GM10266 (cell line): ENCODE results near the gene DYNLRB1.
"Not testable (repeated sequence)": the region's sequence is repeated elsewhere in the genome, so short reads cannot be mapped to it uniquely, and the experiment has no call there.

Experiments used
- DNase-seq: peaks from one replicate; pipeline ENCODE4 v3.0.0; 2012; ENCODE audit errors: extremely low spot score
- CTCF ChIP-seq: IDR thresholded peaks from 2 replicates; pipeline ENCODE4 v1.5.1; 2012; ENCODE audit warnings: mild to moderate bottlenecking, low read depth; ENCODE audit not compliant: control insufficient read depth, insufficient read depth; ENCODE audit errors: missing control alignments

DYNLRB1 gene

GRCh38 chr20:34514897-34515483 is 1.2 kb upstream of the DYNLRB1 start:
- no peak for DNase-seq
- TF ChIP-seq CTCF = no peak

DNA sequence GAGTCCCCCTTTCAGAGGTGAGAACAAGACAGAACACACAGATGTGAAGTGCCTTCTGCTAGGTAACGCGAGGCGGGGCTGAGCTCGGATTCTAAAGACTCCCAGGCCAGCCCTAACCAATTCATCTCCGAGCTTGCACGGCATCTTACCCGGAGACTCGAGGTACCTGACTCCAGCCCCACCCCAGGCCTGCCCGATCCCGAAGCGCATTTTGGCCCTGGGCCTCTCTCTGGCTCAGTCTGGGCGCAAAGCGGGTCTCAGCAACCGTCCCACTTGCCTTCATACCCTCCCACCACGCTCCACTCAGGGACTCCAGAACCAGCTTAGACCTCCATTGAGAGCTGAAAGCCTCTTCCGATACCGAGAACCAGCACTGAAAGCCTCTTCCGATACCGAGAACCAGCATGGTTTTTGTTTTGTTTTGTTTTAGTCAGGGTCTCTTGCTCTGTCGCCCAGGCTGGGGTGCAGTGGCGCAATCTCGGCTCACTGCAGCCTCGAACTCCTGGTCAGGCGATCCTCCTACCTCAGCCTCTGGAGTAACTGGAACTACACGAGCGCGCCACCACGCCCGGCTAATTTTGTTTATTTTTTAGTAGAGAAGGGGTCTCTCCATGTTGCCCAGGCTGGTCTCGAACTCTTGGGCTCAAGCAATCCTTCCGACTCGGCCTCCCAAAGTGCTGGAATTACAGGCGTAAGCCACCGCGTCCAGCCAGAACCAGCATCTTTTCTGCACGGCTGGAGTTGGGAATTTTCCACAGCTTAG is 557 bp upstream of the DYNLRB1 start:
- DNase-seq = peak; percentile 78
- TF ChIP-seq CTCF = no peak

- DNase-seq = no peak
- TF ChIP-seq CTCF = no peak
These were observed 888 bp downstream of the DYNLRB1 start for GRCh38 chr20:34517114-34517505.

- DNase-seq = not testable (repeated sequence)
These were observed 2.6 kb downstream of the DYNLRB1 start for GRCh38 chr20:34518863-34519262.

GRCh38 chr20:34519841-34520240 is 3.6 kb downstream of the DYNLRB1 start:
- DNase-seq = not testable (repeated sequence)

DNA sequence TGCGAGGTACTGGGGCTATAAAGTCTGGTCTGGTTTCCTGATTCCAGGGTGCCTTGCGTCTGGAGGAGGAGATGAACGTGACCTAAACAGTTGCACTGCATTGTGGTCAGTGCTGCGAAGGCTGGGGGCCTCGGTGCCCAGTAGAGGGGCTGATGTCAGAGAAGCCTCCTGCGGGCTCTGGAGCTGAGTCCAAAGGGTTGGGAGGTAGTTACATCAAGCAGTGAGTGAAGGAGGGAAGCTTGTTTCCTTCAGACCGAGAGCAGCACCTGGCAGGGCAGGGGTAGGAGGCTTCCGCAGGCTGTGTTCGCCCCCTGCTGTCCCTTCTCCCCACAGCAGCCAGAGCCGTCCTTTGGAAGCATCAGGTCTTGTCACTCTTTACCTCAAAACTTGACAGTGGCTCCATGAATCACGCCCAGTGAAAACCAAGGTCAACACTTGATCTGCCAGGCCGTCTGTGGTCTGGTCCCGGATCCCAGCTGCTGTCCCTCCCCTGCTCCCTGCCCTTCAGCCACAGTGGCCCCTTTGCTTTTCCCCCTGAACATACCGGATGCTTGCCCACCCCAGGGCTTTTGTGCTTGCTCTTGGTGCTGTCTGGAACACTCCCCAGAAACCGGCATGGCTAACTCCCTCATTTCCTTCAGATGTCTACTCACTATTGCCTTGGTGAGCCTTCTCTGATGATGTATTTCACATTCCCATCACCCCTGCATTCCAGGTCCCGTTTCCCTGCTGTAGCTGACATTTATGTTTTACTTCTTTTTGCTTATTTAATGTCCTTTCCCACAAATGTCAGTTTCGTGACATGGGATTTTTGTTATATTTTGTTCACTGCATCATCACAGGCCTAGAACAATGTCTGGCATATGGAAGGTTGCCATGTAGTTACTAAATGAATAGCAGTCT is 7.0 kb downstream of the DYNLRB1 start:
- TF ChIP-seq CTCF = peak; percentile 51
- peak; percentile 28 for DNase-seq

DNA sequence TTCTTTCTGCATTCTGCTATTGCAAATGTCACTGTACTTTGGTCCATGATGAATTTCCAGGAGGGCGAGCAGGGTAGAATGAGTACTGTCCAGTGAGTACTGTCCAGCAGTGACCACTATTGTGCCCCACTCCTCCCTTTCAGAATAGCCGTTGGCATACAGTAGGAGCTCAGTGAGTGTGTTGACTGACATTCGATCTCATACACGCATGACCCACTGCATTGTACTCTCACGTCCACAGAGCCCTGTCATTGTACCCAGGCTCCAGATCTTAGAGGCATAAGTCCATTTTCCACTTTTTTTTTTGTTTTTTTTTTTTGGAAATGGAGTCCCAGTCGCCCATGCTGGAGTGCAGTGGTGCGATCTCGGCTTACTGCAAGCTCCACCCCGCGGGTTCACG is 8.2 kb downstream of the DYNLRB1 start:
- no peak for TF ChIP-seq CTCF
- DNase-seq = no peak

DNA sequence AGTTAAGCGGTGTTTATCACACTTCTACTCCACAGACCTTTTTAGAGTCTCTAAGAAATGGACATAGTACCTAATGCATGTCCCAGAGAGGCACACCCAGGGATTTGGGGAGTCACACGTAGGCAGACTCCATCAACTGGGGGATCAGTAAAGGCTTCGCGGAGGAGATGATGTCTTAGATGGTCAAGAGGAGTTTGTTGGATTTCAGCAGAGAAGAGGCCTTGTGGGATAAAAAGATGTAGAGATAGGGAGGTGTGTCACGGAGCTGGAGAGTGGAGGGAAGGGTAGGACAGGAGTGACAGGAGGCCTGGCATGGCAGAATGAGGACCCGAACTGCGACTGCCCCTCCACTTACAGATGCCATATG is 9.1 kb downstream of the DYNLRB1 start:
- TF ChIP-seq CTCF = no peak
- DNase-seq = no peak
